Measurements from ENCODE around the gene STAC. TPM values are rescaled to one million over a fixed set of nuclear protein-coding genes. Genes with fewer than 3 reads are reported as not detected.

The STAC gene
- total and polyA plus RNA-seq, 10 of the 15 experiments (the other 5 are each of a cell fraction or from before 2014, with no cell fraction given), result 0.07 TPM; not detected in 9

DNA sequence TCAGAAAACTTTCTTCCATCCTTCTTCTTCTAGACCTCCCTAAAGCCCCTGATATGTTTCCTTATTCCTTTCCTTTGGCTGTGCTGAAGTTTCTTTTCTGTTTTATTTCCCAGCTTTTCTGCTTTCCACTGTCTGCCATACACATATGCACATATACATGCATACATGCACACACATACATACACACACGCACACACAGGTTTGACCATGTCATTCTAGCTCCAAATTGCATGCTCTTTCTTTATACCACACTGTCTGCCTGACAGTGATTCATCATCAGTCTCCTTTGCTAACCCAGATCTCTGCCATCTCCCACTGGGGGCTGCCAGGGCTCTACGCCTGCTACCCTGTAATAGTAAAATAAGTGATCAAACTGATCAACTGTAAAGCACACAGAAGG lies 181.3 kb downstream of the STAC start (continued):
- TF ChIP-seq, protein P1, sequence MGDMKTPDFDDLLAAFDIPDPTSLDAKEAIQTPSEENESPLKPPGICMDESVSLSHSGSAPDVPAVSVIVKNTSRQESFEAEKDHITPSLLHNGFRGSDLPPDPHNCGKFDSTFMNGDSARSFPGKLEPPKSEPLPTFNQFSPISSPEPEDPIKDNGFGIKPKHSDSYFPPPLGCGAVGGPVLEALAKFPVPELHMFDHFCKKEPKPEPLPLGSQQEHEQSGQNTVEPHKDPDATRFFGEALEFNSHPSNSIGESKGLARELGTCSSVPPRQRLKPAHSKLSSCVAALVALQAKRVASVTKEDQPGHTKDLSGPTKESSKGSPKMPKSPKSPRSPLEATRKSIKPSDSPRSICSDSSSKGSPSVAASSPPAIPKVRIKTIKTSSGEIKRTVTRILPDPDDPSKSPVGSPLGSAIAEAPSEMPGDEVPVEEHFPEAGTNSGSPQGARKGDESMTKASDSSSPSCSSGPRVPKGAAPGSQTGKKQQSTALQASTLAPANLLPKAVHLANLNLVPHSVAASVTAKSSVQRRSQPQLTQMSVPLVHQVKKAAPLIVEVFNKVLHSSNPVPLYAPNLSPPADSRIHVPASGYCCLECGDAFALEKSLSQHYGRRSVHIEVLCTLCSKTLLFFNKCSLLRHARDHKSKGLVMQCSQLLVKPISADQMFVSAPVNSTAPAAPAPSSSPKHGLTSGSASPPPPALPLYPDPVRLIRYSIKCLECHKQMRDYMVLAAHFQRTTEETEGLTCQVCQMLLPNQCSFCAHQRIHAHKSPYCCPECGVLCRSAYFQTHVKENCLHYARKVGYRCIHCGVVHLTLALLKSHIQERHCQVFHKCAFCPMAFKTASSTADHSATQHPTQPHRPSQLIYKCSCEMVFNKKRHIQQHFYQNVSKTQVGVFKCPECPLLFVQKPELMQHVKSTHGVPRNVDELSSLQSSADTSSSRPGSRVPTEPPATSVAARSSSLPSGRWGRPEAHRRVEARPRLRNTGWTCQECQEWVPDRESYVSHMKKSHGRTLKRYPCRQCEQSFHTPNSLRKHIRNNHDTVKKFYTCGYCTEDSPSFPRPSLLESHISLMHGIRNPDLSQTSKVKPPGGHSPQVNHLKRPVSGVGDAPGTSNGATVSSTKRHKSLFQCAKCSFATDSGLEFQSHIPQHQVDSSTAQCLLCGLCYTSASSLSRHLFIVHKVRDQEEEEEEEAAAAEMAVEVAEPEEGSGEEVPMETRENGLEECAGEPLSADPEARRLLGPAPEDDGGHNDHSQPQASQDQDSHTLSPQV (IDR thresholded peaks at IDR 0.05), result no peak
- no peak for TF ChIP-seq BACH1 (IDR thresholded peaks at IDR 0.05; ENCODE audit: borderline replicate concordance)
- no peak for TF ChIP-seq CHD4 (IDR thresholded peaks at IDR 0.05)
- no peak for TF ChIP-seq EED (IDR thresholded peaks at IDR 0.05; ENCODE audit: low read depth)
- no peak for TF ChIP-seq MLLT1 (IDR thresholded peaks at IDR 0.05)

DNA sequence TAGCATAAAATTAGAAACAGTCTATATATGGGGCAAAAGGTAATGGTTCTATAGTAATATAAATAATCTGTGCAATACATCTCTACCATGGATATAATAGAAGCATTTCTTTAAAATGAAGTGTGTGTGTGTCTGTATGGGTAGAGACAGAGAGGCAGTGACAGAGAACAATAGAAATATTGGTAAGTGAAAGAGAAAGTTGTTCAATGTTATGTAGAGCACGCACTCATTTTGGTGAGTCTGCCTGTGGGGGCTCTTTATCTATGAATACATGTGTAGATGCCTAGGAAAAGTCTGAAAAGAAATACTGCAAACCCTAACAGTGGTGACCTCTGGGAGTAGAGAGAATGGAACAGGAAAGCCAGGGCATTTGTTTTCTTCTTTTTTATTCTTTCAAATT lies 182.6 kb downstream of the STAC start:
- DNase-seq (ENCODE audit: low read depth, low spot score), result no peak
- Histone ChIP-seq H3K27me3 (replicated peaks in 1 of 2; ENCODE audit: control insufficient read depth in 2 of 2, insufficient read depth in 2 of 2, low read length in 1 of 2) (no peaks in the 10 kb centered on the region), H3K4me2 (ENCODE audit: control insufficient read depth, insufficient read depth) (no peak overlapping the region), H3K27ac (ENCODE audit: control insufficient read depth, insufficient read depth) (no peak overlapping the region), H3K79me2 (ENCODE audit: control insufficient read depth, insufficient read depth, low read length) (no peaks in the 10 kb centered on the region), H3K36me3 (ENCODE audit: control insufficient read depth in 2 of 2, insufficient read depth in 2 of 2, low read length in 1 of 2) (no peaks in the 10 kb centered on the region), H3K4me3 (no peak overlapping the region), H3K9me3 (replicated peaks; ENCODE audit: control insufficient read depth, insufficient read depth, low read length) (no peaks in the 10 kb centered on the region), H4K20me1 (ENCODE audit: control insufficient read depth, insufficient read depth) (no peaks in the 10 kb centered on the region), H2AFZ (ENCODE audit: control insufficient read depth, low read depth, low read length) (no peak overlapping the region), H3K4me1 (ENCODE audit: control insufficient read depth, insufficient read depth, low read length) (no peaks in the 10 kb centered on the region), H3K9ac (ENCODE audit: control insufficient read depth, insufficient read depth, low read length) (no peak overlapping the region)
- no TSS peak for BruUV-seq (replicated peaks)
- POLR2A ChIA-PET, result no interaction called here
- CTCF ChIA-PET, result no interaction called here
- SMC1A ChIA-PET (ENCODE audit: uncharacterized antibody, unreplicated experiment), result no interaction called here
- 0% methylated on average over 1 of the region's 1 CpG for WGBS (ENCODE audit: insufficient coverage, insufficient replicate concordance, low lambda C conversion rate, missing lambda C conversion rate)
- no peak for FAIRE-seq
- intact Hi-C loops (cut with micrococcal nuclease; ENCODE audit: unreplicated experiment), result no loop called here
- in situ Hi-C loops (cut with MboI), result no loop called here
- RAD21 ChIA-PET (ENCODE audit: unreplicated experiment), result no interaction called here
- ATAC-seq, result peak; percentile 24; the same call in 1 of the 3 replicates
- no peak for TF ChIP-seq SMC3 (IDR thresholded peaks at IDR 0.05; ENCODE audit: borderline replicate concordance, low read length)
- no peak for TF ChIP-seq NR2C1 (IDR thresholded peaks at IDR 0.05)
- no peak for TF ChIP-seq RELA (IDR thresholded peaks at IDR 0.05; ENCODE audit: borderline replicate concordance, partially characterized antibody)
- no peak for TF ChIP-seq HDAC6 (IDR thresholded peaks at IDR 0.05; ENCODE audit: unreplicated experiment)
- no peak for TF ChIP-seq E4F1 (IDR thresholded peaks at IDR 0.05; ENCODE audit: borderline replicate concordance, partially characterized antibody)
- TF ChIP-seq CHD2 (IDR thresholded peaks at IDR 0.05; ENCODE audit: borderline replicate concordance, low read depth, low read length), result no peak
- no peak for TF ChIP-seq STAT3 (IDR thresholded peaks at IDR 0.05; ENCODE audit: low read depth, low read length)
- TF ChIP-seq CHD1 (IDR thresholded peaks at IDR 0.05; ENCODE audit: low read depth, low read length), result no peak
- no peak for TF ChIP-seq RFX5 (IDR thresholded peaks at IDR 0.05; ENCODE audit: low read depth, low read length)
- TF ChIP-seq PML (IDR thresholded peaks at IDR 0.05; ENCODE audit: low read length), result no peak
- TF ChIP-seq, protein P2, sequence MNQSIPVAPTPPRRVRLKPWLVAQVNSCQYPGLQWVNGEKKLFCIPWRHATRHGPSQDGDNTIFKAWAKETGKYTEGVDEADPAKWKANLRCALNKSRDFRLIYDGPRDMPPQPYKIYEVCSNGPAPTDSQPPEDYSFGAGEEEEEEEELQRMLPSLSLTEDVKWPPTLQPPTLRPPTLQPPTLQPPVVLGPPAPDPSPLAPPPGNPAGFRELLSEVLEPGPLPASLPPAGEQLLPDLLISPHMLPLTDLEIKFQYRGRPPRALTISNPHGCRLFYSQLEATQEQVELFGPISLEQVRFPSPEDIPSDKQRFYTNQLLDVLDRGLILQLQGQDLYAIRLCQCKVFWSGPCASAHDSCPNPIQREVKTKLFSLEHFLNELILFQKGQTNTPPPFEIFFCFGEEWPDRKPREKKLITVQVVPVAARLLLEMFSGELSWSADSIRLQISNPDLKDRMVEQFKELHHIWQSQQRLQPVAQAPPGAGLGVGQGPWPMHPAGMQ (IDR thresholded peaks at IDR 0.05; ENCODE audit: borderline replicate concordance), result no peak
